Nephron progenitor cell (in vitro differentiated cells): ENCODE results near the gene GRB2.

Source experiments
- DNase-seq: peaks from one replicate; pipeline ENCODE4 v3.0.0; 2021
- H3K27ac Mint-ChIP-seq: 2 replicates; pipeline ENCODE4 v1.8.0; 2021; ENCODE audit warnings: mild to moderate bottlenecking, moderate library complexity, mixed read lengths
- H3K27me3 Mint-ChIP-seq: 2 replicates; pipeline ENCODE4 v1.8.0; 2021; ENCODE audit warnings: mild to moderate bottlenecking, low read depth, mixed read lengths; ENCODE audit not compliant: poor library complexity
- H3K36me3 Mint-ChIP-seq: 2 replicates; pipeline ENCODE4 v1.8.0; 2021; ENCODE audit warnings: low read depth, mixed read lengths
- H3K4me1 Mint-ChIP-seq: 2 replicates; pipeline ENCODE4 v1.8.0; 2021; ENCODE audit warnings: mixed read lengths
- H3K4me3 Mint-ChIP-seq: 2 replicates; pipeline ENCODE4 v1.8.0; 2021; ENCODE audit warnings: mild to moderate bottlenecking, moderate library complexity, mixed read lengths
- H3K9me3 Mint-ChIP-seq: 2 replicates; pipeline ENCODE4 v1.8.0; 2021; ENCODE audit warnings: mild to moderate bottlenecking, moderate library complexity, mixed read lengths
- CTCF ChIP-seq: fragments of 200-600 bp; sonication (generic); IDR thresholded peaks from 2 replicates; pipeline ENCODE4 v1.5.0; 2021; ENCODE audit warnings: antibody characterized with exemption

GRB2 gene

GRCh38 chr17:75402026-75402425 lies 3.5 kb downstream of the GRB2 start:
- DNase-seq = no peak
- peaks cover 7% of the 10 kb centered on the region for H3K9me3 Mint-ChIP-seq
- no peak overlapping the region for H3K27ac Mint-ChIP-seq
- H3K27me3 Mint-ChIP-seq = peaks cover 10% of the 10 kb centered on the region
- H3K4me3 Mint-ChIP-seq = no peak overlapping the region
- peaks cover 26% of the 10 kb centered on the region for H3K4me1 Mint-ChIP-seq
- peaks cover 13% of the 10 kb centered on the region for H3K36me3 Mint-ChIP-seq
- TF ChIP-seq CTCF = no peak

- DNase-seq = no peak
These were observed 5.0 kb downstream of the GRB2 start for GRCh38 chr17:75400326-75400939.

GRCh38 chr17:75398279-75398678 lies 7.2 kb downstream of the GRB2 start:
- no peak overlapping the region for H3K27ac Mint-ChIP-seq
- no peak for DNase-seq

More at GRCh38 chr17:75400326-75400939, 5.0 kb downstream of the GRB2 start:
- Mint-ChIP-seq H3K36me3 (peaks cover 13% of the 10 kb centered on the region), H3K27me3 (peaks cover 3% of the 10 kb centered on the region), H3K4me3 (no peak overlapping the region), H3K27ac (no peak overlapping the region), H3K4me1 (peaks cover 23% of the 10 kb centered on the region), H3K9me3 (peaks cover 7% of the 10 kb centered on the region)
- TF ChIP-seq CTCF = no peak

DNA sequence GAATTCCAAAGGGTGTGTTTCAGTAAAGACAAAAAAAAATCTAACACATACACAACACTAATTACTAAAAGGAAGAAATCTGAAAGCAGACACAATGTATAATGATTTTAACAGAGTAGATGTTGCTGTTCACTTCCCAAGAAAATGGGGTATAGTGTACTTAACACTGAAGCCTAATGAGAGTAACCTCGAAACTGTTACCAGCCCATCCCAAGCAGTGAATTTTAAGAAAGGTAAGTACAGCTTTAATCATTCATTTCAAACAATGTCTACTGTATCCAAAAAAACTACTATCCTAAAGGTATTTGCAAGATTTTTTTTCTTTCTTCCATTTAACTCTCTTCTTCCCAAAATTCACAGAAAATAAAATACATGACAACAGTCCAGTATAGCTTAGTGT lies 8.3 kb downstream of the GRB2 start:
- Mint-ChIP-seq H3K4me1 (peaks cover 38% of the 10 kb centered on the region), H3K27ac (peak overlapping the region; percentile 15), H3K4me3 (no peak overlapping the region), H3K36me3 (peaks cover 14% of the 10 kb centered on the region), H3K9me3 (peaks cover 7% of the 10 kb centered on the region), H3K27me3 (no peaks in the 10 kb centered on the region)
- no peak for DNase-seq
- no peak for TF ChIP-seq CTCF

More at GRCh38 chr17:75398279-75398678, 7.2 kb downstream of the GRB2 start:
- H3K9me3 Mint-ChIP-seq = peaks cover 7% of the 10 kb centered on the region
- no peak for TF ChIP-seq CTCF
- H3K36me3 Mint-ChIP-seq = peaks cover 13% of the 10 kb centered on the region
- no peak overlapping the region for H3K4me3 Mint-ChIP-seq
- no peaks in the 10 kb centered on the region for H3K27me3 Mint-ChIP-seq
- H3K4me1 Mint-ChIP-seq = peaks cover 30% of the 10 kb centered on the region

DNA sequence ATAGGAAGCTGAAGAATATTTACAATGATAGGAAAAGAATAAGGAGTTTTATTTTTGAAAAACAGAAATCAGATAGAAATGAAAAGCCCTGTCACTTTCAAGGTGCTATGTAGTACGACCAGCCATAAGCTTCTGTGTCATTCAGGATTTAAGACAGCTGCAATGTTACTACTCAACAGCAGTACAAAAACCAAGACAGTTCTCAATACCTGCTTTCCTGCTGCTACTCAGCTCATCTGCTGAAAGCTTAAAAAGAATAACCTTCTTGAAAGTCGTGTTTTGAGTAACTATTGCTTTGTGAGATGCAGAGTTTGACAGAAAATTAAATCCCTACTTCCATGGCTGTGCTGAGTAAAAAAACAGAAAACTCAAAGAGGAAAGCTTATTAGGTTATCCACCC lies 8.7 kb downstream of the GRB2 start:
- H3K4me1 Mint-ChIP-seq = peaks cover 42% of the 10 kb centered on the region
- peaks cover 7% of the 10 kb centered on the region for H3K9me3 Mint-ChIP-seq
- H3K27ac Mint-ChIP-seq = peak overlapping the region; percentile 15
- H3K27me3 Mint-ChIP-seq = no peaks in the 10 kb centered on the region
- DNase-seq = no peak
- TF ChIP-seq CTCF = no peak
- peaks cover 17% of the 10 kb centered on the region for H3K36me3 Mint-ChIP-seq
- no peak overlapping the region for H3K4me3 Mint-ChIP-seq

DNA sequence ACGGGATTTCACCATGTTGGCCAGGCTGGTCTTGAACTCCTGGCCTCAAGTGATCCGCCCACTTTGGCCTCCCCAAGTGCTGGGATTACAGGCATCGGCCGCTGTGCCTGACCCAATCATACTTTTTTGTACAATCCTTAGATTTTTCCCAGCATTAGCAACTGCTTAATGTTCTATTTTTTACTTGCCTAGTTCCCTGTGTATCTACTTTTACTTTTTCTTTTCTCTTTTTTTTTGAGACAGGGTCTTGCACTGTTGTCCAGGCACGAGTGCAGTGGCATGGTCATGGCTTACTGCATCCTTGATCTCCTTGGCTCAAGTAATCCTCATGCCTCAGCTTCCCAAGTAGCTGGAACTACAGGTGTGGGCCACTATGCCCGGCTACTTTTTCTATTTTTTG lies 9.5 kb downstream of the GRB2 start:
- DNase-seq = no peak
- TF ChIP-seq CTCF = no peak
- H3K4me1 Mint-ChIP-seq = peaks cover 46% of the 10 kb centered on the region
- peak overlapping the region; percentile 54 for H3K4me3 Mint-ChIP-seq
- peaks cover 16% of the 10 kb centered on the region for H3K36me3 Mint-ChIP-seq
- no peaks in the 10 kb centered on the region for H3K27me3 Mint-ChIP-seq
- H3K9me3 Mint-ChIP-seq = peaks cover 7% of the 10 kb centered on the region
- peak overlapping the region; percentile 99 for H3K27ac Mint-ChIP-seq
